GM12872 (cell line): ENCODE data around the gene HSPA8.

Source experiments
- TF ChIP-seq, protein P1 (sequence below): IDR thresholded peaks from 3 replicates; pipeline ENCODE4 v1.5.1; 2011; ENCODE audit warnings: low read depth, mild to moderate bottlenecking, low read length, moderate library complexity; ENCODE audit not compliant: insufficient read depth

The HSPA8 gene

DNA sequence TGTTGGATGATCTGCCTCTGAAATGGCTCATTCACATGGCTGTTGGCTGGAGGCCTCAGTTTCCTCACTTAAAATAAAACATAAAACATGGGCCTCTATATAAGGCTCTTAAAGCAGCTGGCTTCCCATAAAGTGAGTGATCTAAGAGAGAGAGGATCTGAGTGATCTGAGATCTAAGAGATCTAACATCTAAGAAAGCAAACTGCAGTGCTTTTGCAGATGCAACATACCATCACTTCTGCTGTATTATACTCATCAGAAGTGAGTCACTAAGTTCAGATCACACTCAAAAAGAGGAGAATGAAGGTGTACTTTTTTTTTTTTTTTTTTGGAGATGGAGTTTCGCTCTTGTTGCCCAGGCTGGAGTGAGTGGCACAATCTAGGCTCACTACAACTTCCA, 18.1 kb upstream of the HSPA8 start:
- TF ChIP-seq, protein P1, sequence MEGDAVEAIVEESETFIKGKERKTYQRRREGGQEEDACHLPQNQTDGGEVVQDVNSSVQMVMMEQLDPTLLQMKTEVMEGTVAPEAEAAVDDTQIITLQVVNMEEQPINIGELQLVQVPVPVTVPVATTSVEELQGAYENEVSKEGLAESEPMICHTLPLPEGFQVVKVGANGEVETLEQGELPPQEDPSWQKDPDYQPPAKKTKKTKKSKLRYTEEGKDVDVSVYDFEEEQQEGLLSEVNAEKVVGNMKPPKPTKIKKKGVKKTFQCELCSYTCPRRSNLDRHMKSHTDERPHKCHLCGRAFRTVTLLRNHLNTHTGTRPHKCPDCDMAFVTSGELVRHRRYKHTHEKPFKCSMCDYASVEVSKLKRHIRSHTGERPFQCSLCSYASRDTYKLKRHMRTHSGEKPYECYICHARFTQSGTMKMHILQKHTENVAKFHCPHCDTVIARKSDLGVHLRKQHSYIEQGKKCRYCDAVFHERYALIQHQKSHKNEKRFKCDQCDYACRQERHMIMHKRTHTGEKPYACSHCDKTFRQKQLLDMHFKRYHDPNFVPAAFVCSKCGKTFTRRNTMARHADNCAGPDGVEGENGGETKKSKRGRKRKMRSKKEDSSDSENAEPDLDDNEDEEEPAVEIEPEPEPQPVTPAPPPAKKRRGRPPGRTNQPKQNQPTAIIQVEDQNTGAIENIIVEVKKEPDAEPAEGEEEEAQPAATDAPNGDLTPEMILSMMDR = no peak

DNA sequence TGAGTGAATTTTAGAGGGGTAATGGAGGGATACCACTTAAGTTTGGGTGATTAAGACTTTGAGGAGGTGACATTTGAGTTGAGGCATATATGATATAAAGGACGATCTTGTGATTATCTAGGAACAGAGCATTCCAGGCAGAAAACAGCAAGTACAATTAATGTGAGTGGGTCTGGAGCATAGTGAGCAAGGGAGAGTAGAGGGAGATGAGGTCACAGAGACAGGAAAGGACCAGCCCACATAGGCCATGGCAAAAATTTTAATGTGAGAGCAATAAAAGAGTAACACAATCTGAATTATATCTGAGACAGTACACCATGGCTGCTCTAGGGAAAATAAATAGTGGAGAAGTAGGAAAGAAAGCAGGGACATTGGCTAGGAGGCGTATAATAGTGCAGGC, 14.5 kb upstream of the HSPA8 start:
- TF ChIP-seq, protein P1 = no peak

DNA sequence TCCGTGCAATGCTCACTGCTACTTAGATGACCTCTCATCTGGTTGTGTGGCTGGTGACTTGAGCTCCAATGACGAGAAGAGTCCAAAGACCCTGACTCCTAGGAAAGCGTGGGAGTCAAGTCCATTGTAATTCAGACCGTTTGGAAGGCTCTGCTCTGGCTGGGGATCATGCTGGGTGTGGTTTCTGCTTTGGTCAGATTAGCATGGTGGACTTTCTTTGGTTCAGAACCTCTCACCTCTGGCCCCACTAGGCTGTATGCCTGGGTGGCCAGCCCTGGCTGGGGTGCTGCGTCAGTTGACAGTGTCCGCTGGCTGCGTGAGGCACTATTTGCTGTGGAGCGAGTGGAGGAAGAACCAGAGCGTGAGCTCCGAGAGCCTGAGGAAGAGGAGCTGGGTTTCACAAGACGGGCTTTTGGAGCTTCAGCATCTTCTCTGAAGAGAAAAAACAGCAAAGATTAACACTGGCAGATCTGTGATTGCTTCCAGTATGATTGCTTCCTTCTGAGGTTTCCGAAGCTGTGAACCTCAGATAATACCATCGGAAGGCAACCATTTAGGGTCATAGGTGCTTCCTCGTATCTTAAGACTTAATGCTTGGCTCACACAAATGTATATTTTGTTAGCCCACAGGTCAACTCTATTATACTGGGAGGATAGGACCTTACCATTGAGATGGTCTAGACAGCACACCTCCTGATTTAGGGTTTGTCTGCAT, 11.6 kb upstream of the HSPA8 start:
- TF ChIP-seq, protein P1 = no peak

DNA sequence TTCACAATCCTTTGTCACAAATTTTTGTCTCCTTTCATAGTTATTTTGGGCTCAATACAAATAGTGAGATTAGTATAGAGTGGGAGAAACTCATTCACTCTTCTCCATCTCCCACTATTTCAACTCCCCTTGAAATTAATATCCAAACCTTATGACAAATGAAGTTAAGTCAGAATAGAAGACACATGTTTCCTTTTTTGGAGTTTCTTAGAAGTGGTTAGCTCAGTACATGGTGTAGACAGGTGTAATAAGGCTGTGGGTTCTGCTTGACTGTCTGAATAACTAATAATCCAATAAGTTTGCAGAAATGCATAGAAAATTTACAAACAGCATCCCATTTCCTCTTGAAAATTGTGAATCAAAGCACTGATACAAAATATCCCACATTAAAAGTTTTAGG, 10.8 kb upstream of the HSPA8 start:
- TF ChIP-seq, protein P1 = no peak

DNA sequence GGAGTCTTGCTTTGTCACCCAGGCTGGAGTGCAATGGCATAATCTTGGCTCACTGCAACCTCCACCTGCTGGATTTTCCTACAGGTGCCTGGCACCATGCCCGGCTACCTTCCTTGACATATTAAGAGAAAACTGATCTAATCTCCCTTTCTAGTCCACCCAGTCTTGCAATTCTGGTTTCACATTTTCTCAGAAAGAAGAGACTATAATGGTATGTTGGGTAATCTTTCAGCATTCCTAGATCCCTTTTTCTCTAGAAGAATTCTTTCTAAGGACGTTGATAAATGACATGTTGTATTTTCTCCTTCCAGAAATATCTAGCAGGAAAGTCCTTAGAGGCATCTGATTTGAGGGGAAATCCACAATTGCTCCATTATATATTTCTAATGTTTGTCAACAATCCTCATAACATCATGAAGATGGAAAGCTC, 10.4 kb upstream of the HSPA8 start:
- TF ChIP-seq, protein P1 = no peak

DNA sequence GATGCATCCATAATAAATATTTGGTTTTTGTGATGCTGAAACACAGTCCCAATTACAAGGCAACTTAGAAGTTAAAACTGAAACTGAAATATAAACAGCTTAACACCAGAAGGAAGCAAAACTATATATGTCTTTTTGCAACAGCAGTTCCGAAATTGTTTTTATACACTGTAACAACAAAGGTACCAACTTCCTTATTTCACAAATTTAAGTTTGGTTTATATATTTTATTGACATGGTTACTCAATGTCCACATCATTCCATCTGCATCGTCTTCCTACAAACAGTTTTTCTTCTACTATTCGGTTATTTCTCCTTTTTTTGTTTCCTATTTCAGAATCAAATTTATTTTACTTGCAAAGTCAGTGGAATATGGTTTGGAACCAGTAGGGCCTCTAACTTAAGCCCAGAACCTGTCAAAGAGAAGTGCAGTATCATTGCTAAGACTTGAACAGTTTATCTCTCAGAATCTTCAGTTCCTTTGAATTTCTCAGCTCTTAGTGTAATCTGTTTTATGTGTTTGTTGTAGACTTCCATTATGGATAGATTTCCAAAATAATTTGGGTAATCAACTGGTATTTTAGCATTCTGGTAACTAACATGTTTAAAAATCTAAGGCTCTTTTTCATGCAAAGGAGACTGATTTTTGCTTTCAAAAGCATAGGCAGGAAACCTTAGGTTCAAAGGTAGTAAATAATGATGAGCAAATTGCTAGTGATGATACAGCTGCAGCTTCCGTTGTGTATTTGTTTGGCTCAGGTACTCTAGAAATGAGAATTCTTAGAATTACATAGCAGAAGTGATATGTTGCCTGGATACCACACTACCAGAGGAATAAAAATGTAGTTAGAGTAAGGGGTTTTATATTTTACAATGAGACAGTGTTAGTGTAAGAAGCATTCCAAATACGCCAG, 8.2 kb upstream of the HSPA8 start:
- TF ChIP-seq, protein P1 = no peak

DNA sequence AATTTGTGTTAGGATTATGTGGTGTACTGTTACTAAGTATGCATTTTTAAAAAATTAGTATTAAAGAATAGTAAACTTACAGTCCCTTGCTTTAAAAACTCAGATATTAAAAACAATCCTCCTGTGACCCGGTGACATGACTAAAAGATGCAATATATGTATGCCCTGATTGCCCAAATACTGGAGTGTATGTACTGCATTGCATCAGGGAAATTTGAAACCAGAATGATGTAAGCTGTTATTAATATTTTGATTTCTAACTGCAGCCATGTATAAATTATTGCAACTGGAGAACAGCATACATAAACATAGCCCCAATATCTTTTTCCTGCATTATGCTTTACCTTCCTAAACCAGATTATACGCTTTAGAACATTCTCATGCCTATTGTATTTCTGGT, 3.7 kb upstream of the HSPA8 start:
- TF ChIP-seq, protein P1 = no peak
